Effector memory CD8-positive, alpha-beta T cell (primary cell): Measurements from ENCODE around the gene FAM167B.
A peak's percentile ranks its signal among the peaks of the same experiment; 100 is the strongest.
"Not testable (repeated sequence)": the region's sequence is repeated elsewhere in the genome, so short reads cannot be mapped to it uniquely, and the experiment has no call there.

Experiments used
- ATAC-seq: fragments of 150-1000 bp; cut with Tn5 transposase; replicated peaks from 2 replicates; pipeline ENCODE4 v1.10.0; 2021; ENCODE audit warnings: mild to moderate bottlenecking, moderate library complexity
- DNase-seq, 3 experiments: peaks; one replicate each; pipeline ENCODE4 v3.0.0; 2021
- H3K27ac Mint-ChIP-seq, 2 donors: one replicate each; pipeline ENCODE4 v1.8.0; 2022; ENCODE audit warnings: mild to moderate bottlenecking in 2 of 2, mixed read lengths in 2 of 2, moderate library complexity in 2 of 2
- H3K27me3 Mint-ChIP-seq, 2 donors: one replicate each; pipeline ENCODE4 v1.8.0; 2022; ENCODE audit warnings: mixed read lengths in 2 of 2
- H3K36me3 Mint-ChIP-seq: one replicate; pipeline ENCODE4 v1.8.0; 2022; ENCODE audit warnings: mild to moderate bottlenecking, moderate library complexity, mixed read lengths; ENCODE audit not compliant: insufficient read depth
- H3K4me1 Mint-ChIP-seq, 2 donors: one replicate each; pipeline ENCODE4 v1.8.0; 2022; ENCODE audit warnings: low read depth in 2 of 2, mixed read lengths in 2 of 2
- H3K4me3 Mint-ChIP-seq, 2 donors: one replicate each; pipeline ENCODE4 v1.8.0; 2022; ENCODE audit warnings: mild to moderate bottlenecking in 2 of 2, mixed read lengths in 2 of 2, moderate library complexity in 2 of 2
- H3K9me3 Mint-ChIP-seq, 2 donors: one replicate each; pipeline ENCODE4 v1.8.0; 2022; ENCODE audit warnings: mixed read lengths in 2 of 2

The FAM167B gene

GRCh38 chr1:32284777-32285176, 37.8 kb downstream of the FAM167B start:
- H3K27me3 Mint-ChIP-seq, H3K4me1 Mint-ChIP-seq, ATAC-seq, H3K9me3 Mint-ChIP-seq, H3K27ac Mint-ChIP-seq, DNase-seq, H3K4me3 Mint-ChIP-seq: not testable (repeated sequence)
- peaks cover 65% of the 10 kb centered on the region for H3K36me3 Mint-ChIP-seq

- DNase-seq (no peak), ATAC-seq (no peak)
- Mint-ChIP-seq H3K4me3 (no peak overlapping the region), H3K27me3 (no peaks in the 10 kb centered on the region), H3K36me3 (peaks cover 56% of the 10 kb centered on the region), H3K9me3 (no peaks in the 10 kb centered on the region), H3K27ac (peak overlapping the region in 1 of 2 donors; percentile 62), H3K4me1 (no peaks in the 10 kb centered on the region)
Measured at GRCh38 chr1:32285658-32286057, 38.6 kb downstream of the FAM167B start.

DNA sequence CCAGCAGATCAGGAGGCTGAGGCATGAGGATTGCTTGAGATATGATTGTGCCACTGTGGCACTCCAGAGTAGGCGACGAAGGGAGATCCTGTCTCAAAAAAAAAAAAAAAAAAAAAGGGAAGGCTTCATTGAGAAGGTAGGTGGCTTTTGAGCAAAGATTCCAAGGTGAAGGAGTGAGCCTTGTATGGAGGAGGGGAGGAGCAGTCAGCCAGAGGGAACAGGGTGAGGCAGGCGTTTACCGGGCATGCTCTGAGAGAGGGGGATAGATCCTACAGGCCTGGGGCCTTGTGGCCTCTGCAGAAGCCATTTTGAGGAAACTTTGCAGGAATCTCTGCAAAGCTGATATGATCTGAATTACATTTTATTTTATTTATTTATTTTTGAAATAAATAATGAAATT, 39.7 kb downstream of the FAM167B start:
- Mint-ChIP-seq H3K27me3 (no peaks in the 10 kb centered on the region), H3K4me1 (peaks cover 5 to 6% of the 10 kb centered on the region in 2 donors), H3K36me3 (peaks cover 47% of the 10 kb centered on the region), H3K4me3 (peak overlapping the region in 1 of 2 donors; percentile 28), H3K27ac (peak overlapping the region in 1 of 2 donors; percentile 73), H3K9me3 (no peaks in the 10 kb centered on the region)
- DNase-seq (no peak), ATAC-seq (no peak)

GRCh38 chr1:32289256-32289655, 42.2 kb downstream of the FAM167B start:
- H3K9me3 Mint-ChIP-seq: no peaks in the 10 kb centered on the region
- H3K27me3 Mint-ChIP-seq: no peaks in the 10 kb centered on the region

GRCh38 chr1:32291145-32291707, 44.2 kb downstream of the FAM167B start:
- no peak for DNase-seq
- peaks cover 26 to 27% of the 10 kb centered on the region in 2 donors for H3K4me1 Mint-ChIP-seq
- H3K9me3 Mint-ChIP-seq: no peaks in the 10 kb centered on the region
- peak overlapping the region; percentile 92 to 97 for H3K4me3 Mint-ChIP-seq
- no peak for ATAC-seq
- no peaks in the 10 kb centered on the region for H3K27me3 Mint-ChIP-seq
- peak overlapping the region; percentile 93 to 96 for H3K27ac Mint-ChIP-seq
- H3K36me3 Mint-ChIP-seq: peaks cover 35% of the 10 kb centered on the region

More at GRCh38 chr1:32289256-32289655, 42.2 kb downstream of the FAM167B start:
- Mint-ChIP-seq H3K36me3 (peaks cover 47% of the 10 kb centered on the region), H3K4me1 (peaks cover 11 to 14% of the 10 kb centered on the region in 2 donors), H3K4me3 (no peak overlapping the region), H3K27ac (no peak overlapping the region)
- no peak for ATAC-seq
- no peak for DNase-seq

- DNase-seq (peak; percentile 94 to 96 (median 95)), ATAC-seq (peak; percentile 95)
- peaks cover 33% of the 10 kb centered on the region in 2 donors for H3K4me1 Mint-ChIP-seq
- H3K27ac Mint-ChIP-seq: peak within 1 kb of the TSS; percentile 93 to 96
- H3K27me3 Mint-ChIP-seq: no peaks in the 10 kb centered on the region
- H3K4me3 Mint-ChIP-seq: peak within 1 kb of the TSS; percentile 92 to 97
- no peaks in the 10 kb centered on the region for H3K9me3 Mint-ChIP-seq
- peaks cover 29% of the 10 kb centered on the region for H3K36me3 Mint-ChIP-seq
Measured at GRCh38 chr1:32291708-32292538, 44.9 kb downstream of the FAM167B start, which contains the start of gene HDAC1. Gene HDAC1, plus strand, starts transcription at chr1:32292083. Its CDS starts 87 bp downstream, at chr1:32292170.

GRCh38 chr1:32298211-32298610, 51.2 kb downstream of the FAM167B start:
- peaks cover 44 to 53% of the 10 kb centered on the region in 2 donors for H3K4me1 Mint-ChIP-seq
- peak overlapping the region; percentile 23 to 49 for H3K27ac Mint-ChIP-seq
- not testable (repeated sequence) for H3K27me3 Mint-ChIP-seq, DNase-seq, ATAC-seq, H3K4me3 Mint-ChIP-seq, H3K9me3 Mint-ChIP-seq
- H3K36me3 Mint-ChIP-seq: peaks cover 43% of the 10 kb centered on the region
